Suprapubic skin (tissue), 4 donors: ENCODE results near the gene BORA.

ENCODE experiments used
- EP300 ChIP-seq: sonication (generic); formaldehyde crosslinking; IDR thresholded peaks from one replicate; pipeline ENCODE4 v1.6.1; 2017; ENCODE audit warnings: antibody characterized with exemption
- POLR2A ChIP-seq, 2 donors: fragments of 450-650 bp; IDR thresholded peaks; one replicate each; pipeline ENCODE4 v1.6.1; 2017; ENCODE audit warnings: antibody characterized with exemption in 2 of 2, mild to moderate bottlenecking in 2 of 2, moderate library complexity in 2 of 2
- POLR2AphosphoS5 ChIP-seq, 3 donors: sonication (generic); formaldehyde crosslinking; IDR thresholded peaks; one replicate each; pipeline ENCODE4 v1.6.1; 2017; ENCODE audit warnings: antibody characterized with exemption in 3 of 3
- TF ChIP-seq, protein P1 (sequence below), 2 donors: fragments of 200-600 bp in 1 of 2; fragments of 450-650 bp in 1 of 2; sonication (generic) in 1 of 2; IDR thresholded peaks; one replicate each; pipeline ENCODE4 v1.5.1; 2016 to 2019; ENCODE audit warnings: antibody characterized with exemption in 2 of 2, mild to moderate bottlenecking in 1 of 2, moderate library complexity in 1 of 2

GRCh38 chr13:72694314-72694713, 33.4 kb upstream of the BORA start:
- no peak for TF ChIP-seq EP300
- TF ChIP-seq, protein P1, sequence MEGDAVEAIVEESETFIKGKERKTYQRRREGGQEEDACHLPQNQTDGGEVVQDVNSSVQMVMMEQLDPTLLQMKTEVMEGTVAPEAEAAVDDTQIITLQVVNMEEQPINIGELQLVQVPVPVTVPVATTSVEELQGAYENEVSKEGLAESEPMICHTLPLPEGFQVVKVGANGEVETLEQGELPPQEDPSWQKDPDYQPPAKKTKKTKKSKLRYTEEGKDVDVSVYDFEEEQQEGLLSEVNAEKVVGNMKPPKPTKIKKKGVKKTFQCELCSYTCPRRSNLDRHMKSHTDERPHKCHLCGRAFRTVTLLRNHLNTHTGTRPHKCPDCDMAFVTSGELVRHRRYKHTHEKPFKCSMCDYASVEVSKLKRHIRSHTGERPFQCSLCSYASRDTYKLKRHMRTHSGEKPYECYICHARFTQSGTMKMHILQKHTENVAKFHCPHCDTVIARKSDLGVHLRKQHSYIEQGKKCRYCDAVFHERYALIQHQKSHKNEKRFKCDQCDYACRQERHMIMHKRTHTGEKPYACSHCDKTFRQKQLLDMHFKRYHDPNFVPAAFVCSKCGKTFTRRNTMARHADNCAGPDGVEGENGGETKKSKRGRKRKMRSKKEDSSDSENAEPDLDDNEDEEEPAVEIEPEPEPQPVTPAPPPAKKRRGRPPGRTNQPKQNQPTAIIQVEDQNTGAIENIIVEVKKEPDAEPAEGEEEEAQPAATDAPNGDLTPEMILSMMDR (IDR thresholded peaks at IDR 0.05) = no peak
- TF ChIP-seq POLR2A (IDR thresholded peaks at IDR 0.05) = no peak
- no peak for TF ChIP-seq POLR2AphosphoS5 (IDR thresholded peaks at IDR 0.05)
